GM23338 (cell line): Measurements from ENCODE around the gene SMOC1.

Source experiments
- CTCF ChIP-seq, 2 experiments: fragments of 200-600 bp in 1 of 2; sonication (generic) in 1 of 2; conservative IDR thresholded peaks; 2 replicates each; pipeline versions ENCODE4 v1.5.1 to v1.6.1; 2016 to 2017; ENCODE audit warnings: antibody characterized with exemption in 2 of 2, low read depth in 2 of 2, mild to moderate bottlenecking in 2 of 2, moderate library complexity in 1 of 2
- EZH2phosphoT487 ChIP-seq: fragments of 200-600 bp; sonication (generic); IDR thresholded peaks from one replicate; pipeline ENCODE4 v1.8.1; 2018; ENCODE audit warnings: antibody characterized with exemption; ENCODE audit not compliant: unreplicated experiment
- POLR2AphosphoS5 ChIP-seq: IDR thresholded peaks from 2 replicates; pipeline ENCODE4 v1.6.1; 2016; ENCODE audit warnings: antibody characterized with exemption, low read depth
- REST ChIP-seq: IDR thresholded peaks from one replicate; pipeline ENCODE4 v1.6.1; 2018; ENCODE audit warnings: antibody characterized with exemption; ENCODE audit not compliant: unreplicated experiment

GRCh38 chr14:69865701-69866365 lies 13.4 kb upstream of the SMOC1 start:
- TF ChIP-seq CTCF (conservative IDR thresholded peaks at IDR 0.05; ENCODE audit: low read depth in 2 of 2) (no peak), REST (no peak), POLR2AphosphoS5 (no peak), EZH2phosphoT487 (no peak)
